H1 (cell line): ENCODE data around the gene MANSC1. TPM values are rescaled to one million over a fixed set of nuclear protein-coding genes. Genes with fewer than 3 reads are reported as not detected.

Experiments used
- CTCF ChIA-PET: fragments of 300-600 bp; sonication (Branson Sonifier 250); formaldehyde crosslinking; loops from one replicate; lab custom pipeline; 2021; ENCODE audit not compliant: partially characterized antibody; lab: Charles Lee
- POLR2A ChIA-PET: fragments of 300-600 bp; sonication (Branson Sonifier 250); formaldehyde crosslinking; loops from one replicate; lab custom pipeline; 2021; ENCODE audit warnings: inconsistent platforms; ENCODE audit not compliant: partially characterized antibody; lab: Charles Lee
- DNase-seq, 2 experiments: peaks; one replicate each; pipeline versions ENCODE4 v3.0.0 to v3.0.0-alpha.2; 2010 to 2022; ENCODE audit warnings: low spot score in 2 of 2, low read depth in 1 of 2, mixed read lengths in 1 of 2
- FAIRE-seq: peaks from 2 replicates; lab custom pipeline; 2011; peaks lifted over from hg19 to GRCh38; lab: Jason Lieb, UNC
- H2AFZ ChIP-seq: 2 replicates; pipeline ENCODE4 v1.8.1; 2012; ENCODE audit warnings: low read length, inconsistent platforms
- H2AK5ac ChIP-seq: 2 replicates; pipeline ENCODE4 v1.6.1; 2013; ENCODE audit warnings: low read depth, low read length
- H2BK120ac ChIP-seq: replicated peaks from 2 replicates; pipeline ENCODE3; 2013; ENCODE audit warnings: low read depth, low read length, inconsistent platforms
- H2BK12ac ChIP-seq: 2 replicates; pipeline ENCODE4 v1.6.1; 2013; ENCODE audit warnings: low read depth, low read length
- H2BK15ac ChIP-seq: 2 replicates; pipeline ENCODE4 v1.6.1; 2013; ENCODE audit warnings: low read length
- H2BK20ac ChIP-seq: 2 replicates; pipeline ENCODE4 v1.6.1; 2013; ENCODE audit warnings: low read length
- H2BK5ac ChIP-seq: 2 replicates; pipeline ENCODE4 v1.6.1; 2013; ENCODE audit warnings: low read depth, low read length
- H3K14ac ChIP-seq: 2 replicates; pipeline ENCODE4 v1.6.1; 2013; ENCODE audit warnings: inconsistent platforms; ENCODE audit not compliant: insufficient read length
- H3K18ac ChIP-seq: 2 replicates; pipeline ENCODE4 v1.6.1; 2013; ENCODE audit warnings: low read length; ENCODE audit errors: extremely low read depth
- H3K23ac ChIP-seq: 2 replicates; pipeline ENCODE4 v1.6.1; 2013; ENCODE audit warnings: inconsistent platforms; ENCODE audit not compliant: insufficient read length
- H3K23me2 ChIP-seq: 2 replicates; pipeline ENCODE4 v1.6.1; 2013; ENCODE audit warnings: low read depth, low read length
- H3K27ac ChIP-seq: 2 replicates; pipeline ENCODE4 v1.6.1; 2011; ENCODE audit warnings: low read depth, low read length, inconsistent platforms
- H3K27me3 ChIP-seq, 4 experiments: replicated peaks in 1 of 4; 1 replicate in 1 of 4; 2 replicates in 3 of 4; pipeline versions ENCODE4 v1.6.1 to v1.8.1; 2011 to 2013; ENCODE audit warnings: low read length in 3 of 4, mild to moderate bottlenecking in 3 of 4, inconsistent platforms in 2 of 4, mixed read lengths in 2 of 4, moderate library complexity in 1 of 4; ENCODE audit not compliant: control insufficient read depth in 3 of 4, insufficient read depth in 3 of 4; ENCODE audit errors: extremely low read depth in 1 of 4
- H3K36me3 ChIP-seq, 4 experiments: 2 replicates each; pipeline versions ENCODE4 v1.6.1 to v1.8.1; 2011 to 2013; ENCODE audit warnings: mild to moderate bottlenecking in 4 of 4, low read length in 3 of 4, moderate library complexity in 2 of 4, control low read depth in 1 of 4, inconsistent platforms in 1 of 4; ENCODE audit not compliant: insufficient read depth in 4 of 4, control insufficient read depth in 2 of 4
- H3K4ac ChIP-seq: replicated peaks from 2 replicates; pipeline ENCODE3; 2013; ENCODE audit warnings: low read length, low read depth, mixed read lengths, inconsistent platforms; ENCODE audit not compliant: insufficient read length
- H3K4me1 ChIP-seq, 4 experiments: replicated peaks in 1 of 4; 1 replicate in 1 of 4; 2 replicates in 3 of 4; pipeline versions ENCODE4 v1.6.1 to v1.8.1; 2011 to 2013; ENCODE audit warnings: low read length in 3 of 4, inconsistent platforms in 2 of 4, mixed read lengths in 1 of 4; ENCODE audit not compliant: insufficient read depth in 4 of 4, control insufficient read depth in 3 of 4
- H3K4me2 ChIP-seq, 2 experiments: 2 replicates each; pipeline versions ENCODE4 v1.6.1 to v1.8.1; 2011 to 2013; ENCODE audit warnings: low read depth in 2 of 2, low read length in 2 of 2, control low read depth in 1 of 2, inconsistent platforms in 1 of 2, mild to moderate bottlenecking in 1 of 2; ENCODE audit not compliant: insufficient read depth in 1 of 2
- H3K4me3 ChIP-seq, 4 experiments: fragments of 200-600, 300-600 bp in 1 of 4; sonication (generic), shearing (Covaris generic), sonication (Bioruptor Twin) in 1 of 4; 2 replicates each; pipeline versions ENCODE4 v1.5.1 to v1.8.1; 2011 to 2016; ENCODE audit warnings: low read length in 4 of 4, low read depth in 3 of 4, control low read depth in 2 of 4, inconsistent platforms in 2 of 4, mild to moderate bottlenecking in 2 of 4, mixed read lengths in 1 of 4, moderate library complexity in 1 of 4; ENCODE audit not compliant: insufficient read depth in 2 of 4; ENCODE audit errors: extremely low read depth in 1 of 4
- H3K56ac ChIP-seq: replicated peaks from 2 replicates; pipeline ENCODE3; 2013; ENCODE audit warnings: low read depth, mild to moderate bottlenecking, mixed read lengths, low read length, inconsistent platforms; ENCODE audit not compliant: insufficient read length
- H3K79me1 ChIP-seq: 2 replicates; pipeline ENCODE4 v1.6.1; 2013; ENCODE audit warnings: low read depth, low read length, control low read depth
- H3K79me2 ChIP-seq, 2 experiments: 2 replicates each; pipeline versions ENCODE4 v1.6.1 to v1.8.1; 2012 to 2013; ENCODE audit warnings: low read length in 2 of 2, mild to moderate bottlenecking in 2 of 2, inconsistent platforms in 1 of 2; ENCODE audit not compliant: insufficient read depth in 2 of 2, control insufficient read depth in 1 of 2
- H3K9ac ChIP-seq, 4 experiments: replicated peaks in 1 of 4; 1 replicate in 1 of 4; 2 replicates in 3 of 4; pipeline versions ENCODE4 v1.6.1 to v1.8.1; 2011 to 2013; ENCODE audit warnings: low read depth in 3 of 4, low read length in 3 of 4, control low read depth in 2 of 4, mild to moderate bottlenecking in 2 of 4, moderate library complexity in 2 of 4, inconsistent platforms in 1 of 4; ENCODE audit errors: extremely low read depth in 1 of 4
- H3K9me3 ChIP-seq, 2 experiments: 2 replicates each; pipeline versions ENCODE4 v1.6.1 to v1.8.1; 2012 to 2013; ENCODE audit warnings: mild to moderate bottlenecking in 2 of 2, moderate library complexity in 2 of 2, control low read depth in 1 of 2, inconsistent platforms in 1 of 2, low read depth in 1 of 2, low read length in 1 of 2, mixed read lengths in 1 of 2; ENCODE audit not compliant: insufficient read depth in 2 of 2
- H4K20me1 ChIP-seq, 2 experiments: replicated peaks in 1 of 2; 2 replicates each; pipeline versions ENCODE3 to v1.8.1; 2011 to 2013; ENCODE audit warnings: inconsistent platforms in 2 of 2, low read length in 2 of 2, mild to moderate bottlenecking in 1 of 2; ENCODE audit not compliant: insufficient read depth in 2 of 2, control insufficient read depth in 1 of 2
- H4K5ac ChIP-seq: 2 replicates; pipeline ENCODE4 v1.6.1; 2013; ENCODE audit warnings: low read length, low read depth, mixed read lengths, inconsistent platforms; ENCODE audit not compliant: insufficient read length
- H4K8ac ChIP-seq: 2 replicates; pipeline ENCODE4 v1.8.0; 2013; ENCODE audit warnings: mild to moderate bottlenecking, moderate library complexity, low read length, inconsistent platforms; ENCODE audit not compliant: insufficient read depth; ENCODE audit errors: extremely low read depth
- H4K91ac ChIP-seq: replicated peaks from 2 replicates; pipeline ENCODE3; 2013; ENCODE audit warnings: low read length, mixed read lengths, inconsistent platforms; ENCODE audit not compliant: insufficient read length
- ASH2L ChIP-seq: fragments of 200-600, 300-600 bp; sonication (generic); IDR thresholded peaks from one replicate; pipeline ENCODE4 v1.7.1; 2017; ENCODE audit warnings: low read length
- BCL11A ChIP-seq, 2 experiments: IDR thresholded peaks; one replicate each; pipeline ENCODE4 v1.6.1; 2011; ENCODE audit warnings: low read depth in 2 of 2, low read length in 2 of 2, mild to moderate bottlenecking in 2 of 2
- CTBP2 ChIP-seq: IDR thresholded peaks from 2 replicates; pipeline ENCODE4 v1.7.0; 2011; ENCODE audit warnings: borderline replicate concordance, mild to moderate bottlenecking, moderate library complexity, mixed read lengths, low read length; ENCODE audit not compliant: insufficient read depth, insufficient read length
- EGR1 ChIP-seq: IDR thresholded peaks from 2 replicates; pipeline ENCODE4 v1.6.1; 2011; ENCODE audit warnings: low read depth, low read length, borderline replicate concordance
- EZH2 ChIP-seq: fragments of 200-600 bp; sonication (generic); IDR thresholded peaks from 2 replicates; pipeline ENCODE4 v1.7.1; 2012; ENCODE audit warnings: low read depth, mild to moderate bottlenecking, moderate library complexity, low read length, inconsistent platforms; ENCODE audit not compliant: severe bottlenecking
- GABPA ChIP-seq: IDR thresholded peaks from 2 replicates; pipeline ENCODE4 v1.6.1; 2011; ENCODE audit warnings: mild to moderate bottlenecking, low read length, moderate library complexity, borderline replicate concordance; ENCODE audit not compliant: insufficient read depth
- HDAC2 ChIP-seq, 2 experiments: fragments of 300-600 bp in 1 of 2; sonication (generic) in 1 of 2; IDR thresholded peaks; 2 replicates each; pipeline ENCODE4 v1.6.1; 2011 to 2012; ENCODE audit warnings: low read depth in 2 of 2, low read length in 2 of 2, mild to moderate bottlenecking in 2 of 2, moderate library complexity in 2 of 2, borderline replicate concordance in 1 of 2, inconsistent platforms in 1 of 2
- HDAC6 ChIP-seq: IDR thresholded peaks from one replicate; pipeline ENCODE4 v1.7.1; 2012; ENCODE audit warnings: low read depth, mild to moderate bottlenecking, inconsistent platforms, low read length, moderate library complexity
- RAD21 ChIP-seq, 2 experiments: IDR thresholded peaks in 1 of 2; conservative IDR thresholded peaks in 1 of 2; 2 replicates each; pipeline ENCODE4 v1.6.1; 2011; ENCODE audit warnings: low read depth in 2 of 2, low read length in 2 of 2, improper control_type of control experiment in 1 of 2, inconsistent platforms in 1 of 2, mild to moderate bottlenecking in 1 of 2, moderate library complexity in 1 of 2
- SIX5 ChIP-seq: IDR thresholded peaks from 2 replicates; pipeline ENCODE4 v1.6.1; 2011; ENCODE audit warnings: mild to moderate bottlenecking, low read depth, low read length
- TEAD4 ChIP-seq: IDR thresholded peaks from 2 replicates; pipeline ENCODE4 v1.6.1; 2012; ENCODE audit warnings: low read depth, low read length, inconsistent platforms, mixed read lengths
- ZNF274 ChIP-seq: IDR thresholded peaks from 2 replicates; pipeline ENCODE4 v1.7.0; 2012; ENCODE audit warnings: low read length, borderline replicate concordance; ENCODE audit errors: extremely low read depth
- WGBS, 2 experiments: shearing (Covaris generic) in 1 of 2; methylation state at CpG; one replicate each; pipeline versions ENCODE4 v1.1.6 to v1.1.7; 2013 to 2015; ENCODE audit warnings: low lambda C conversion rate in 2 of 2, mixed read lengths in 2 of 2, inconsistent platforms in 1 of 2, low coverage in 1 of 2, missing lambda C conversion rate in 1 of 2; ENCODE audit not compliant: insufficient replicate concordance in 2 of 2, insufficient coverage in 1 of 2, insufficient read length in 1 of 2; ENCODE audit errors: extremely low coverage in 1 of 2, missing lambda C conversion rate in 1 of 2; 5-methylcytosine and 5-hydroxymethylcytosine counted together
- polyA plus RNA-seq, 7 experiments: library from polyadenylated mRNA; depleted of rRNA in 3 of 7; stranded (reverse) in 5 of 7; unstranded in 2 of 7; fragments of >200 nt in 5 of 7; fragments of 200-250 nt in 2 of 7; gene quantifications; 1 replicate in 5 of 7; 2 replicates in 1 of 7; 4 replicates in 1 of 7; pipeline versions ENCODE4 v1.2.1 to v1.2.3, GENCODE V29; 2011 to 2013; ENCODE audit warnings: missing spikeins in 2 of 7, mixed read lengths in 2 of 7
- total RNA-seq: library from RNA; stranded (reverse); fragmentation: NEBNext Ultra II Directional; extraction: Animal tissue kit (Norgen Biotek cat#: 25700); gene quantifications from 2 replicates; pipeline ENCODE4 v1.2.1, GENCODE V29; 2021

MANSC1 gene
- total and polyA plus RNA-seq, 2 of the 8 experiments (the other 6 are each of a cell fraction or from before 2014, with no cell fraction given), result 2.0 to 8.9 TPM

- CTCF ChIA-PET, result interaction anchor here (0.7 to 2.1 kb wide), 4 partner anchors 9 to 123 kb away, joined by 3 to 14 read pairs (median 3); partner anchors contain the start of gene MANSC1
- 92% methylated on average over 4 of the region's 4 CpGs; no CpG with 5 or more reads in 1 of the 2 experiments for WGBS, 2 experiments
- POLR2A ChIA-PET, result interaction anchor here (1.1 to 2.2 kb wide), 2 partner anchors 8 to 10 kb away, joined by 3 to 10 read pairs; partner anchors contain the start of gene BORCS5
Measured at GRCh38 chr12:12367482-12367998, 17.5 kb upstream of the MANSC1 start.

More at GRCh38 chr12:12367482-12367998, 17.5 kb upstream of the MANSC1 start:
- Histone ChIP-seq H2AFZ (no peak overlapping the region), H3K4me3 (no peak overlapping the region), H3K14ac (no peak overlapping the region), H3K4ac (no peak overlapping the region), H3K18ac (no peak overlapping the region), H2BK5ac (no peak overlapping the region), H2BK20ac (no peak overlapping the region), H4K8ac (no peak overlapping the region), H2BK12ac (no peak overlapping the region), H3K79me1 (no peaks in the 10 kb centered on the region), H3K9me3 (no peaks in the 10 kb centered on the region), H4K91ac (no peak overlapping the region), H3K27ac (no peak overlapping the region), H3K4me1 (peaks cover 0 to 3% (median 0%) of the 10 kb centered on the region in 4 experiments; a peak in 2 of 7 replicates), H3K56ac (no peak overlapping the region), H3K23ac (no peak overlapping the region), H2BK120ac (no peak overlapping the region), H3K4me2 (no peak overlapping the region), H2BK15ac (no peak overlapping the region), H4K5ac (no peak overlapping the region), H3K79me2 (no peaks in the 10 kb centered on the region), H4K20me1 (no peaks in the 10 kb centered on the region), H3K9ac (no peak overlapping the region), H3K36me3 (peaks cover 0 to 5% (median under 1%) of the 10 kb centered on the region in 4 experiments; a peak in 1 of 8 replicates), H2AK5ac (no peak overlapping the region), H3K23me2 (no peaks in the 10 kb centered on the region), H3K27me3 (no peaks in the 10 kb centered on the region)
- no peak for FAIRE-seq
- DNase-seq, result no peak
- TF ChIP-seq GABPA, result no peak
- no peak for TF ChIP-seq TEAD4
- no peak for TF ChIP-seq RAD21 (IDR thresholded peaks at IDR 0.05 in 1 of 2, conservative IDR thresholded peaks at IDR 0.05 in 1 of 2; ENCODE audit: low read depth in 2 of 2, low read length in 2 of 2)
- no peak for TF ChIP-seq CTBP2
- TF ChIP-seq BCL11A (IDR thresholded peaks at IDR 0.05; ENCODE audit: low read depth in 2 of 2, low read length in 2 of 2), result no peak
- no peak for TF ChIP-seq EGR1
- no peak for TF ChIP-seq ZNF274
- no peak for TF ChIP-seq SIX5
- TF ChIP-seq HDAC2 (IDR thresholded peaks at IDR 0.05; ENCODE audit: borderline replicate concordance in 1 of 2, low read depth in 2 of 2, low read length in 2 of 2), result no peak
- no peak for TF ChIP-seq ASH2L
- no peak for TF ChIP-seq EZH2
- no peak for TF ChIP-seq HDAC6
